ENCODE data around the gene CCNT1. TPM values are rescaled to one million over a fixed set of nuclear protein-coding genes. Genes with fewer than 3 reads are reported as not detected.
"Not testable (repeated sequence)": the region's sequence is repeated elsewhere in the genome, so short reads cannot be mapped to it uniquely, and the experiment has no call there.

CCNT1 gene
- total and polyA plus RNA-seq, 2 of the 4 experiments (the other 2 are of a cell fraction) = 9.0 to 74.0 TPM

GRCh38 chr12:48720737-48721136, 4.2 kb upstream of the CCNT1 start:
- H3K9me1 ChIP-seq (ENCODE audit: insufficient read depth, low read length); H3K23ac ChIP-seq (ENCODE audit: low read depth, low read length); H2BK120ac ChIP-seq (ENCODE audit: low read depth, low read length); BruUV-seq (replicated peaks); POLR2A ChIA-PET (ENCODE audit: unreplicated experiment); dilution Hi-C loops (cut with HindIII; ENCODE audit: low sequenced_read_pairs, unreplicated experiment); H2AK5ac ChIP-seq (ENCODE audit: low read depth, low read length); H4K5ac ChIP-seq (ENCODE audit: low read depth, low read length); H3K4me2 ChIP-seq (ENCODE audit: low read depth, low read length); H3K4me3 ChIP-seq (ENCODE audit: insufficient read depth, low read depth, low read length); H2BK15ac ChIP-seq (ENCODE audit: low read depth, low read length); H3K56ac ChIP-seq (ENCODE audit: extremely low read depth, insufficient read depth, low read length); H4K91ac ChIP-seq (ENCODE audit: insufficient read depth, low read depth, low read length); H3K4ac ChIP-seq (ENCODE audit: low read depth, low read length); H2BK5ac ChIP-seq (ENCODE audit: low read depth, low read length, poor library complexity, severe bottlenecking); H3K9me3 ChIP-seq (ENCODE audit: control insufficient read depth, insufficient read depth, low read length); H3K14ac ChIP-seq (replicated peaks; ENCODE audit: low read depth, low read length); H3K27me3 ChIP-seq (ENCODE audit: control insufficient read depth, insufficient read depth, low read length); ATAC-seq (ENCODE audit: low read depth); intact Hi-C loops (cut with micrococcal nuclease); in situ Hi-C loops (cut with MboI; ENCODE audit: low sequenced_read_pairs); H2AK9ac ChIP-seq (replicated peaks; ENCODE audit: low read depth, low read length, poor library complexity); CTCF ChIA-PET; H2BK20ac ChIP-seq (ENCODE audit: low read depth, low read length); DNase-seq; H3K36me3 ChIP-seq (ENCODE audit: control insufficient read depth, insufficient read depth, low read length); H4K20me1 ChIP-seq (ENCODE audit: insufficient read depth, low read length); H3K4me1 ChIP-seq (ENCODE audit: control insufficient read depth, insufficient read depth, low read length); H3K27ac ChIP-seq (ENCODE audit: insufficient read depth, low read length); H3K18ac ChIP-seq (ENCODE audit: low read depth, low read length); H4K8ac ChIP-seq (ENCODE audit: low read depth in 2 of 2, low read length in 2 of 2); H2AFZ ChIP-seq (replicated peaks; ENCODE audit: low read length, poor library complexity); H3K9ac ChIP-seq (ENCODE audit: low read depth, low read length): not testable (repeated sequence)
- 90% methylated on average over 1 of the region's 1 CpG; no CpG with 5 or more reads in 1 of the 2 experiments for WGBS, 2 experiments (ENCODE audit: extremely low coverage in 2 of 2, insufficient read length in 1 of 2)
- H3K79me1 ChIP-seq (ENCODE audit: low read depth in 1 of 2, low read length in 2 of 2) = peaks cover 4 to 11% of the 10 kb centered on the region in 2 experiments; a peak in 3 of 4 replicates

GRCh38 chr12:48720171-48720570, 3.7 kb upstream of the CCNT1 start:
- H3K4me3 ChIP-seq (ENCODE audit: insufficient read depth, low read depth, low read length); H3K27ac ChIP-seq (ENCODE audit: insufficient read depth, low read length); DNase-seq; in situ Hi-C loops (cut with MboI; ENCODE audit: low sequenced_read_pairs); H2AFZ ChIP-seq (replicated peaks; ENCODE audit: low read length, poor library complexity); H3K18ac ChIP-seq (ENCODE audit: low read depth, low read length); H4K8ac ChIP-seq (ENCODE audit: low read depth in 2 of 2, low read length in 2 of 2); H2BK120ac ChIP-seq (ENCODE audit: low read depth, low read length); H2AK5ac ChIP-seq (ENCODE audit: low read depth, low read length); intact Hi-C loops (cut with micrococcal nuclease); H4K91ac ChIP-seq (ENCODE audit: insufficient read depth, low read depth, low read length); H3K9ac ChIP-seq (ENCODE audit: low read depth, low read length); H3K9me1 ChIP-seq (ENCODE audit: insufficient read depth, low read length); H4K20me1 ChIP-seq (ENCODE audit: insufficient read depth, low read length); H3K4me1 ChIP-seq (ENCODE audit: control insufficient read depth, insufficient read depth, low read length); H3K9me3 ChIP-seq (ENCODE audit: control insufficient read depth, insufficient read depth, low read length); BruUV-seq (replicated peaks); CTCF ChIA-PET; POLR2A ChIA-PET (ENCODE audit: unreplicated experiment); H3K23ac ChIP-seq (ENCODE audit: low read depth, low read length); H4K5ac ChIP-seq (ENCODE audit: low read depth, low read length); dilution Hi-C loops (cut with HindIII; ENCODE audit: low sequenced_read_pairs, unreplicated experiment); ATAC-seq (ENCODE audit: low read depth); H2BK15ac ChIP-seq (ENCODE audit: low read depth, low read length); H2BK5ac ChIP-seq (ENCODE audit: low read depth, low read length, poor library complexity, severe bottlenecking); H3K36me3 ChIP-seq (ENCODE audit: control insufficient read depth, insufficient read depth, low read length); H3K14ac ChIP-seq (replicated peaks; ENCODE audit: low read depth, low read length); H3K4ac ChIP-seq (ENCODE audit: low read depth, low read length); H3K56ac ChIP-seq (ENCODE audit: extremely low read depth, insufficient read depth, low read length); H2AK9ac ChIP-seq (replicated peaks; ENCODE audit: low read depth, low read length, poor library complexity); H2BK20ac ChIP-seq (ENCODE audit: low read depth, low read length); H3K4me2 ChIP-seq (ENCODE audit: low read depth, low read length); H3K27me3 ChIP-seq (ENCODE audit: control insufficient read depth, insufficient read depth, low read length): not testable (repeated sequence)
- peaks cover 4 to 11% of the 10 kb centered on the region in 2 experiments; a peak in 3 of 4 replicates for H3K79me1 ChIP-seq (ENCODE audit: low read depth in 1 of 2, low read length in 2 of 2)
- 50% methylated on average over 1 of the region's 2 CpGs; no CpG with 5 or more reads in 1 of the 2 experiments for WGBS, 2 experiments (ENCODE audit: extremely low coverage in 2 of 2, insufficient read length in 1 of 2)
